ENCODE results near the gene CPXCR1.

GRCh38 chrX:88746925-88747324, at the start of gene CPXCR1:
- TF ChIP-seq CTCF (IDR thresholded peaks at IDR 0.05): no peak
- no peak for TF ChIP-seq POLR2A (IDR thresholded peaks at IDR 0.05)

All from testis (tissue), 2 donors.